Activated gamma-delta T cell treated with Interleukin-2 at 50 U/mL for 16 hours (primary cell): ENCODE measurements around the gene CCT8.

Source experiments
- DNase-seq: peaks from one replicate; pipeline ENCODE4 v3.0.0-alpha.2; 2020

The CCT8 gene

DNA sequence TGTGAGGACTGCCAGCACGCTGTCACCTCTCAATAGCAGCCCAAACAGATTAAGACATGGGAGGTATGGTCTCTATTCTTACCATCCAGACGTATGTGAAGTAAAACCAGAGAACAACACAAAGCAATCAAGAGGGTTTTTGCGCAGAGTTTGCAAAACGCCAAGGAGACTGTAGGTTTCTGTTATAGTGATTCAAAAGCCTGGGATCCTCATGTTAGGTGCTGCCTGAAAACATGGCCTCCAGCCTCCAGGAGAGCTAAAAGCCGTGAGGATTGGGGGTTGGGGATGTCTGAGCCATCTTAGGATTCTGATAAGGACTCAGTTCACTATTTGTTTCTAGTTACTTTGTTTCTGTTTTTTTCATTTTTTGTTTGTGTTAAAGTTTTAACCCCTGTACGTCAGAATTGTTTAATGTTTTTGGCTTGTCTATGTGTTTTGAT is 4.2 kb upstream of the CCT8 start:
- DNase-seq = no peak

DNA sequence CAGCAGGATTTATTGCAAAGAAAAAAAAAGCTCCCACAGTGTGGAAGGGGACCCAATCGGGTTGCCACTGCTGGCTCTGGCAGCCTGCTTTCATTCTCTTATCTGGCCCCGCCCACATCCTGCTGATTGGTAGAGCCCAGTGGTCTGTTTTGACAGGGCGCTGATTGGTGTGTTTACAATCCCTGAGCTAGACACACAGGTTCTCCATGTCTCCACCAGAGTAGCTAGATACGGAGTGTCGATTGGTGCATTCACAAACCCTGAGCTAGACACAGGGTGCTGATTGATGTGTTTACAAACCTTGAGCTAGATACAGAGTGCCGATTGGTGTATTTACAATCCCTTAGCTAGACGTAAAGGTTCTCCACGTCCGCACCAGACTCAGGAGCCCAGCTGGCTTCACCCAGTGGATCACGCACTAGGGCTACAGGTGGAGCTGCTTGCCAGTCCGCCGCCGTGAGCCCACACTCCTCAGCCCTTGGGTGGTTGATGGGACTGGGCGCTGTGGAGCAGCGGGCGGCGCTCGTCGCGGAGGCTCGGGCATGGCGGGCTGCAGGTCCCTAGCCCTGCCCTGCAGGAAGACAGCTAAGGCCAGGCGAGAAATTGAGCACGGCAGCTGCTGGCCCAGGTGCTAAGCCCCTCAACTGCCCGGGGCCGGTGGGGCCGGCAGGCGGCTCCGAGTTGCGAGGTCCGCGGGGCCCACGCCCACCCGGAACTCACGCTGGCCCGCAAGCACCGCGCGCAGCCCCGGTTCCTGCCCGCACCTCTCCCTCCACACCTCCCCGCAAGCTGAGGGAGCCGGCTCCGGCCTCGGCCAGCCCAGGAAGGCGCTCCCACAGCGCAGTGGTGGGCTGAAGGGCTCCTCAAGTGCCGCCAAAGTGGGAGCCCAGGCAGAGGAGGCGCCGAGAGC is 3.5 kb upstream of the CCT8 start:
- peak; percentile 68 for DNase-seq

DNA sequence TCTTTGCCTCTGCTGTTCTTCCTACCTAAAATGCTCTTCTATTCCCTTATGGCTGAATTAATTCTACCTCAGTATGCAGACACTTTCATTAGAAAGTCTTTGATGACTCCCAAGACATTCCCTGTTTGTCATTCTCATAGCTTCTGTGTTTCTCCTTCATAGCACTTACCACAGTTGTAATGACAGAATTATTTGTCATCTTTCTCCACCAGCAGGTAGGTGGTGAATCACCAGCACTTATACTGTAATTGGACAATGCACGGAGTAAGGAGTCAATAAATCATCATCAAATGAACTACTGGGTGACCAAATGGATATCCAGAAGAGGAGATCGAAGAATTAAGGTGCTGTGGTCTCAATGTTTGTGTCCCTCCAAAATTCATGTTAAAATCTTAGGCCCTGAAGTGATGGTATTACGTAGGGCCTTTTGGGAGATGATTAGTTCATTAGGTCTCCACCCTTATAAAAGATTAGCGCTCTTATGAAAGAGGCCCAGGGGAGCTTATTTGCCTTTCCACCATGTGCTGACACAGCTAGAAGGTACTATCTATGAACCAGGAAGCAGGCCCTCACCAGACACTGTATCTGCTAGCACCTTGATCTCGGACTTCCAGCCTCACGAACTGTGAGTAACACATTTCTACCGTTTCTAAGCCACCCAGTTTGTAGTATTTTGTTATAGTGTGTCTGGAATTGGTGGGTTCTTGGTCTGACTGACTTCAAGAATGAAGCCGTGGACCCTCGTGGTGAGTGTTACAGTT is 2.4 kb upstream of the CCT8 start:
- DNase-seq = no peak

DNA sequence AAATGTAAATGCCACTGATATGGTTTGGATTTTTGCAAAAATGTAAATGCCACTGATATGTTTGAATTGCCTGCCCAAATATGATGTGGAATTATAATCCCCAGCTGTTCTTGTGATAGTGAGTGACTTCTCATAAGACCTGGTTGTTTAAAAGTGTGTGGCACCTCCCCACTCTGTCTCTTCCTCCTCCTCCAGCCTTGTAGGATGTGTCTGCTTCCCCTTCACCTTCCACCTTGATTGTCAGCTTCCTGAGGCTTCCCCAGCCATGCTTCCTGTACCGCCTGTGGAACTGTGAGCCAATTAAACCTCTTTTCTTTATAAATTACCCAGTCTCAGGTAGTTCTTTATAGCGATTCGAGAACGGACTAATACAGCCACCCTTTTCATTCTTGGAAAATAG is 1.3 kb upstream of the CCT8 start:
- no peak for DNase-seq

DNA sequence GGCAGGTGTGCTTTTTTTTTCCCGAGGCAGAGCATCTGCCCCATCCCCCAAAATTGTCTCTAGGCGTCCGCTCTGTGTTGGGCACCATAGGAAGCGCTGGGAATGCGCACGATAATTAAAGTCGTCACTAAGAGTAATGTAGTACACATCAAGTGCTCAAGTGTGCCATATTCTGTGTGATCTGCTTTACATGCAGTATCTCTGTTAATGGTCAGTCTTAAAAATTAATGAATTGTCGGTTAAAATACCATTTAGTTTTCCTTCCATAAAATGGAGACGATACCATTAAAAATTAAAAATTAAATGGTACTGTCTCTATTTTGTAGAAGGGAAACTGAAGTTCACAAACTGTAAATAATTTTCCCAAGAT is 544 bp upstream of the CCT8 start:
- DNase-seq = no peak

DNA sequence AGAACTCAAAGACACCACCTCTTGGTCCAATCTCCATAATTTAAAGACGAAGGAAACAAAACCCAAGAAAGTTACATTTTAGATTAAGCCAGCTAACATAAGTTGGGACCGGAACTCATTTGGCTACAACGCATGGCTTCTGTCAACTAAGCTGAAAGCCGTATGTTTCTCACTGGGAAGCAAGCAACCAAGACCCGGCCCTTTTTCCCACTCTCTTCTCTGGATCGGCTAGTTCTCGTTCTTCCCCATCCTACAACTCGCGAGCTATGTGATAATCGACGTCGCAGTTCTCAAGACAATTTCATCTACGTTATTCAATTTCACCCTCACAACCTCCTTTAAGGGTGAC is 601 bp downstream of the CCT8 start:
- no peak for DNase-seq

DNA sequence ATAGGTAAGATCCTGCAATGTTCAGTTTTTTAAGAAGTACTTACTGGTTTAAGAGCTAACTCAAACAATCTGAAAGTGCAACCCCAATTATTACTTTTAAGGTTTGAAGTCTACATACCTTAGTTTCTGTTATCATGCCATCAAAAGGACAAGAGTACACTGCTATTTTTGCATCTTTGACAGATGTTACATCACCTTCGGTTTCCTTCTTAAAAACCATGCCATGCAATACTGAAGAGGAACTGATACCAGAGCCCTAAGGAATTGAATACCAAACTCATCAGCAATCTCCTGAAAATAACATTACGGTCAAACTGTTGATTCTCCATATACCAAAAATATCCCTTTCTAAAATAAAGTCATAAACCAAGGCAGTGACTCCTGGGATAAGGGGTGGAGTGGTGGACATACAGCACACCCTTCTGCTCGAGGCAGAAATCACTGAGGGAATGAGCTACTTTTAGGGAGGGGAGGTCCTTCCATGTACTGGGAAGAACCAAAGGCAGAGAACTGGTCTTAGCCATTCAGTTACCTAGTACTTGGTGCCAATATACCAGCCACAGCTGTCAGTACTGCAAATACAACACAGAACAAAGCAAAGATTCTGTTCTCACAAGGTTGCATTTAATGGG is 8.5 kb downstream of the CCT8 start:
- DNase-seq = no peak

DNA sequence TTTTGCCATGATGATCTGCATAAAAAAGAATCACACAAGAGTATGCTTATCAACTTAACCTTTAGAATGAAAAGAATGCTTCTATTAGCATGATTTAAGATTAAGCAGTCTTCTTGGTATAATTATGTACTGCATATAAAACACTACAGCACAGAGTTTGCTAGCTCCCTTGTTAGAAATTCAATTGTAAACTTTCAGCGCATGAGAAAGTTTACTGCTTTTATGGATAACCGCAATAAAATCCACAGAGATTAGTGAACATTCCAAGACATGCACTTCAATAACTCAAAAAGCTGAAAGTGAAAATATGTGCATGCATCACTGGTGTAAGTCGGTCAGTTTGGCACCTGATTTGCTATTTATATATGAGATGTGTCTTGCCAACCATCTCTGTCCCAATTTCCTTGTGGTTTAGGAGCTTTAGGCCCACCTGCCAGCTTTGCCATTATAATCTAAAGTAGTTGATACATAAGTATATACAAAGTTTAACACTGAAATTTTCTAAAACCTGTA is 16.9 kb downstream of the CCT8 start:
- no peak for DNase-seq

DNA sequence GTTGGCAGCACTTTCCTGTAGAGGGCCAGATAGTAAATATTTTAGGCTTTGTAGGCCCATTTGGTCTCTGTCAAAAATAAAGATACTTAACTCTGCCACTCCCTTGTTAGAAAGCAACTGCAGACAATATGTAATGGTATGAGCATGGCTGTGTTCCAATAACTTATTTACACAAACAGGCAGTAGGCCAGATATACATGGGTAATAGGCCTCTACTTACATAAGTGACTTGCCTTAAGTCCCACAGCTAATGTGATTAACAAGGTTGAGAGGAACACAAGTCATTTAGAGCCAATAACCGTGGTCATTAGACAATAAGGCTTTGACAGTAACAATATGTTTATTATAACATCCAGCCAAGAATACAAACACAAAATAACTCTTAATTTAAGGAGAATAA is 17.4 kb downstream of the CCT8 start:
- no peak for DNase-seq

DNA sequence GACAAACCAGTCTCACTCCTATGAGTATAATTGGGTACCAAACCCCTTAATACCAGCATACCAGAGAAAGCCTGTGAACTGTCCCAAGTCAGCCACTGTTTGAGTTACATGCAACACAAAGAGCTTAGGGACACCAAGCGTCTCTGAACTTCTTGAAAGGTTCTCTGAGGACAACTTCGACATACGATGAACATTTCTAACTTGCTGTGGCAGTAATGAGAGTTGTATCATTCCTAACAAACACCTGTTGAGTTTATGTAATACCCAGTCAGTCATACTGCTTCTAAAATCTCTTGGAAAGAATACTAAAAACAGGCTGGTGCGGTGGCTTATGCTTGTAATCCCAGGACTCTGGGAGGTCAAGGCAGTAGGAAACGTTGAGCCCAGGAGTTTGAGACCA is 18.4 kb downstream of the CCT8 start:
- DNase-seq = no peak

DNA sequence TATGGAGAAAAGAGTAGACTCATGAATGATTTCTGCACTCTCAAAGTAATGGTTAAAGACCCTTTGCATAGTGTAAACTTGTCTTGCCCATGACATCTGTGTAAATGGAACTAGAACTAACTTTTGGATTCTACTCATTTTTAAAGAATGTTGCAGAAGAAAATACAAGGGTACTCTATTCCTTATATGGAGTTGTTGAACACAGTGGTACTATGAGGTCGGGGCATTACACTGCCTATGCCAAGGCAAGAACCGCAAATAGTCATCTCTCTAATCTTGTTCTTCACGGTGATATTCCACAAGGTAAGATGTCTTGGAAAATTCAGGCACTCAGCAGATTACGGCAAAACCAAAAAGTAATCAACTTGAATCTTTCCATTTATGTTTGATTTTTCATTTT is 19.8 kb downstream of the CCT8 start:
- DNase-seq = no peak

DNA sequence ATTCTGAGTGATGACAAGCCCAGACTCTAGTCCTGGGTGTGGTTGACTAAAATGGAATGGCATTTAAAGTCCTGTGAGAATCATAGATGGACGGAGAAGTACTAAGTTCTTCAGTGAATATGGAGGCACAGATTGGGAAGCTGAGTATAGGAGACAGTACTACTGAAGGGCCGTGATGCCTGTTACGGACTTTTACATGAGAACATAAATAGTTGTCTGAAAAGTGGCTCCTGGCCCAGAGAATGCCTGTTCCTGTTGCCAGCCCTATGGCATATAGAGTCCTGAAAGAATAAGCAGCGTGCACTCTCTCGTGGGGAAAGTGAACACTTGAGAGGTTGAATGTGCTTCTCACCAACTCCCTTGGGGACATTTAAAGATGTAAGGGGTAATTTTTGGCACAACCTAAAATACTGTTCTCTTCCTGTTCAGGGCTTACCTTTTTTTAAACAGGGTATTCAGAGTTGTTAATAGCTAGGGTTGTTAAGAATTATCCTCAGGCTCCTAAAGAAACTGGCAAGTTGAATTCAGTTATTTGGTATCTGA is 20.4 kb downstream of the CCT8 start:
- no peak for DNase-seq

DNA sequence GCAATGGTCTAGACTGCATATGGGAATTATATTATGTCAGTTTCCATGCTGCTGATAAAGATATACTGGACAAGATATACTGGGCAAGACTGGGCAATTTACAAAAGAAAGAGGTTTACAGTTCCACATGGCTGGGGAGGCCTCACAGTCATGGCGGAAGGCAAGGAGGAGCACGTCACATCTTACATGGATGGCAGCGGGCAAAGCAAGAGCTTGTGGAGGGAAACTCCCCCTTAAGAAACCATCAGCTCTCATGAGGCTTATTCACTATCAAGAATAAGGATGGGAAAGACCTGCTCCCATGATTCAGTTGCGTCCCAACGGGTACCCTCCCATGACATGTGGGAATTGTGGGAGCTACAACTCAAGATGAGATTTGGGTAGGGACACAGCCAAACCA is 21.2 kb downstream of the CCT8 start:
- no peak for DNase-seq

DNA sequence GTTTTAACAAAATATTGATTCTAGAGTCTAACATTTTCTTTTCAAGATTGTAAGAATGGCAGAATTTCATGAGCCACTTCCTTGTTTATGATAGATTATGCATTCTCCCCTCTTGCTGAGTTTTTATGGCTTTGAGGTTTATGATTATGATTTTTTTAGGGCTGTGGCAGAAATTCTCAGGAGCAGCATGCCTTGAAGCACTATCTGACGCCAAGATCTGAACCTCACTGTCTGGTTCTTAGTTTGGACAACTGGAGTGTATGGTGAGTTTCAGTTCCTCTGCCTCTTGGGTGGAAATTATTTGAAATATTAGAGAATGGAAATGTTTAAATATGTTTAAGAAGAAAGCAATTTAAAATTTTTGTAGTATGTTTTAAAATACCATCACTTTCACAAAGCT is 38.8 kb downstream of the CCT8 start:
- no peak for DNase-seq

DNA sequence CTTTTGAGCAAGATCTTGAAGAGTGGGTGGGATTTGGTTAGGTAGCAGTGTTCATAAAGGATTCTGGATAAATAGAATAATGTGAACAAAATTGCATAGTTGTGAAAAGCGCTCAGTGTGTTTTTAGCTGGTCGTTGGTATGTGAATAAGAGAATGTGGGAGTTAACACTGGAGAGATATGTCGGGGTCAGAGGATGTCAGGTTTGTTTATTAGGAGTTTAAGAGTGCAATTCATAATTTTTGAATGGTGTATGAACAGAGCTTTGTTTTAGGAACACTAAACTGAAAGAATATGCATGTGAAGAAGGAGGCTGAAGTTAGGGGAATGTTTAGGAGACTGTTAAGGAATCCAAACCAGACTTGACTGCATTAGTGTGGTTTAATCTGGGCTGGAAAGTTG is 39.6 kb downstream of the CCT8 start:
- DNase-seq = no peak

DNA sequence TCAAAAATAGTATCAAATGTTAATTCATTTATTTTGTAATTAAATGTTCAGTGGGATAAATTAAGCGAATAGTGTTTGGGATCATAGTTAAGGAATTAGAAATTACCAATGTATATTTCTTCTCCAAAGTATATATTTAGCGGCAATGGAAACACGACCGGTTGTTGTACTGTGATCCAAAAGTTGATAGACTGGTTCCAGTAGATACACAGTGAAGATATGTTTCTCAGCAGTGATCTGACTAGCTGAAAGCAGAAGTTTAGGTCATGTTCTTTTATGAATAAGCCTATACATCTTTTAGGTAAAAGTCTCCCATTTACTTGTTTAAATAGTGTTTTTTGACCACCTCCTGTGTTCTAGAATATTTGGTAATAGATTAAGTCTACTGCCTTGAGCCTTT is 40.1 kb downstream of the CCT8 start:
- DNase-seq = no peak

DNA sequence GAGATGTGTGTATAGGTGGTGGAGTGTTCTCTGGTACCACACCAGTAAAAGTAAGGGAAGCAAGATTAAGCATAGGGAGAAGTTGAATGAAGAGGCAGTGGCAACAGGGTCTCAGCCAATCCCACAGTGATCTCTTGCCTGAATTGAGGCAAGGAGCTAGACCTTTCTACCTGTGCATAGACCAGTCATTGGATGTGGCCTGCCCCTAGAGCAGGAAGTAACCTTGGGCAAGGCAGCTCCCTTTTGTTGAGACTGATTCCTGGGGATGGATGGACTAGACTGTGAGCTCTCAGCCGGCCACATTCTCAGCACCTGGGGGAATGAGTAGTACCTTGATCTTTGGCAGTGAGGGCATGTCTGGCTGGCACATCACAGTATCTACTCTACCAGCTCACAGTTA is 42.5 kb downstream of the CCT8 start:
- DNase-seq = no peak

DNA sequence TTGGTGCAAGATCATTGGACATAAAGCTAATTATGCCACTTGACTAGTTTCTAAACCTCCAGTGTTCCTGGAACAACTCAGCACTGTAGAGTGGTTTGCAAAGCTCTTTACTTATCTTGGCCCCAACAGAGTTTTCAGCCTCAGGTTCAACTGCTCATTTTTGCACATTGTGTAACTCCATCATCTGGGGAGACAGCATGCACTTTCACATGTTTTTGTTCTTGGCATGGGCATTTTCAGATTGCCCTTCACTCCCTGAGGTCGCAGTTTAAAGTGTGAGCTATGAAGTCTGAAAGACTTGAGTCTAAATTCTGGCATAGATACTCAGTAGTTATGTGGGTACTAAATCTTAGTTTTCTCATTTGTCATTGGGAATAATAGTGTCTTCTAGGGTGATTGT is 43.9 kb downstream of the CCT8 start:
- DNase-seq = no peak

DNA sequence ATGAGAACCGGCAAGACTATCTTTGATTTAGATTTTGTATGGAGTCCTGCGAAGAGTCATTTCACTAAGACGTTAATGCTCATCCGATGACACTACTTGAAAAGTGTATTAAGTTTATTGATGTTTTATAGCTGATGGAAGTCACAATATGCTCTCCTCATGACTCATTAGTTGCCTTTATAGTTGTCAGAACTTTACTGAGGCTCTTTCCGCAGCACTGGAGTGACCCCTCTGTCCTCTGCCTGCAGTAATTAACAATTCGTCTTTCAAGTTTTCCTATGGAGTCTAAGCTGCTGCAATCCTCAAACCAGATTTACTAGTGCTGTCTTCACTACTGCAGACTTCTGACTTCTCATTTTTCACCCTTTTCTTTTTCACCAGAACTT is 48.1 kb downstream of the CCT8 start:
- no peak for DNase-seq

DNA sequence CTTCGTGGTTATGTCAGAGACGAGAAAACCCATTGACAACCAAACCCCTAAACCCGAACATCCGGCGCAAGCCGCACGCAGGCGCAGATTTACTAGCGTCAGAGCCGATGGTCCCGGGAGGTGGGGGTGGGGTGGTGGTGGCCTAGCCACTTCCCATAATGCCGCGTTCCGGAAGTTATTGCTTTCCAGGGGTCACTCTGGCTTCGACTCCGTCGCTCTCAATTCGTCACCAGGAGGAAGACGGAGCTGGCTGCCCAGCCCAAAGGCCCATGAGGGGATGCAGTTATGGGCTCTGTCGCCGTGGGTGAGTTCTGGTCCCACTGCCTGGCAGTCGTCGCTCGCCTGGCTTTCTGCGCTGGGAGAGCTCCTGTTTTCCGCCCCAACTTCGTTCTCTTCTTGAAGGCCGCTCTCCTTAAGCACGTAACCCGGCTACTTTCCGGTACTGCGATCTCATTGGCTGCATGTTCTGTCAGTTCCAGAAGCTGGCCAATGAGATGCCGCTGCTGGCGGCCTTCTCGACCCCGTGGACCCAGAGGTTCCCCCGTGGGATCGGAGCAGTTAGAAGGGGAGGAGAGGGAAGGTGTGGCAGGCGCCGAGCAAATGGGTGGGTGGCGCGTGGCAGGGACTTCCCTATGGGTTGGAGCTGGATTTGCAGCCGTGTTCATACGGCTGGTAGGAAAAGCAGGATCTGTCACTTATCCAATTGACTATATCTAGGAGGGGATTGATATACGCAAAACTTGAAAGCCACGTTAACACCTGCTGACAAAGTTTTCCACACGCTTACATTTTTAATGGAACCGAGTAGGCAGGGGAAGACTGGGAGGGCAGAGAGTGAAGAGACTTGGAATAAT is 48.7 kb downstream of the CCT8 start, which contains the start of gene USP16:
TSS of gene USP16 (plus strand) at position 195 of the 854 bp plus-strand sequence. CDS start 3,246 bp downstream, outside the sequence.
- DNase-seq = peak; percentile 93

DNA sequence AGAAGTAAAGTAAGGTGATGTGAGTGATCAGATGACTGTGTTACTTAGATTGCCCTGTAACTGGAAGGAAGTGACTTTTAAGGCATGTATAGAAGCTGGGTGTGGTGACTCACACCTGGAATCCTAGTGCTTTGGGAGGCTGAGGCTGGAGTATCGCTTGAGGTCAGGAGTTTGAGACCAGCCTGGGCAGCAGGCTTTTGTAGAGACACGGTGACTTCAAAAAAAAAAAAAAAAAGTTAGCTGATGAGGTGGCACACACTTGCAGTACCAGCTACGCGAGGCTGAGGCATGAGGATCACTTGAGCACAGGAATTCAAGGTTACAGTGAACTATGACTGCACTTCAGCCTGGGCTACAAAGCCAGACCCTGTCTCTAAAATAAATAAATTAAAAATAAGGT is 51.3 kb downstream of the CCT8 start:
- DNase-seq = no peak

DNA sequence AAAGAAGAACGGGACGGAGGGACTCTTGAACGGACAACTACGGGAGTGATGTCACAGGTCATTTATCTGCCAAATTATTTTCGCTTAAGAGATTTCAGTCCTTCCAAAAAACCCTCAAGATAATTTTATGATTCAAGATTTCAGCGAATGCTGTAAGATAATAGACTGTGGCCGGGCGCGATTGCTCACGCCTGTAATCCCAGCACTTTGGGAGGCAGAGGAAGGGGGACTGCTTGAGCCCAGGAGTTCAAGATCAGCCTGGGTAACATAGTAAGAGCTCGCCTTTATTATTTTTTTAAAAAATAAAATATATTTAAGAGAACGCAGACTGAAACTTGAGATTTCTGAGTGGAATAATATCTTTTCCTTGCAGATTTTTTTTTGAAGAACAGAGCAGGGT is 54.9 kb downstream of the CCT8 start:
- DNase-seq = no peak
